Stimulated activated CD4-positive, alpha-beta T cell treated with anti-CD3 and anti-CD28 coated beads, Interleukin-1b, Interleukin-23, amount 100 ng/mL, for 4 hours (primary cell): Measurements from ENCODE around the gene BPIFA1.

ENCODE experiments used
- DNase-seq, 2 donors: peaks; one replicate each; pipeline ENCODE4 v3.0.0-alpha.2; 2020; ENCODE audit warnings: low read depth in 2 of 2

The BPIFA1 gene

DNA sequence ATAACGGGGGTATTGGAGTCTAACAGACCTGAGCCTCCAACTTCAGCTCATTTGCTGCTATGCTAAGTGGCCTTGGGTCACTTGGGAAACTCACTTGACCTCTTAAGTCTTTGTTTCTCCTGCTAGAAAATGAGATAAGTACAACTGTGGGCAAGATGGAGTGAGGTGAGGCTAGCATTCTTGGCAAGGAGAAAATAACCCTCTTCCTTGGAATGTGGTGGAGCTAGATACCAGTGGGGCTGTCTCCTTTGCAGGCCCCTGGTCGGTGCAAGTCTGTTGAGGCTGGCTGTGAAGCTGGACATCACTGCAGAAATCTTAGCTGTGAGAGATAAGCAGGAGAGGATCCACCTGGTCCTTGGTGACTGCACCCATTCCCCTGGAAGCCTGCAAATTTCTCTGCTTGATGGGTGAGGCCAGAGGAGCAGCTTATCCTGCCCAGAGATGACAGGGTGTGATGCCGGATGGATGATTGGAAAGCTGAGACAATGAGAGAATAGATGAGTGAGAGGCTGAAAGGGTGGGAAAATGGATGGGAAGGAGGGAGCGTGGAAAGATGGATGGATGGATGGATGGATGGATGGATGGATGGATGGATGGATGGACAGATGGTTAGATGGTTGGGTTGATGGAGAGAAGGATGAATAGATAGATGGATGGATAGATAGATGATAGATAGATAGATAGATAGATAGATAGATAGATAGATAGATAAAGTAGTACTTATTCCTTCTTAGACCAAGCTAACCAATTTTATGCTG, 4.4 kb downstream of the BPIFA1 start:
- DNase-seq: no peak

DNA sequence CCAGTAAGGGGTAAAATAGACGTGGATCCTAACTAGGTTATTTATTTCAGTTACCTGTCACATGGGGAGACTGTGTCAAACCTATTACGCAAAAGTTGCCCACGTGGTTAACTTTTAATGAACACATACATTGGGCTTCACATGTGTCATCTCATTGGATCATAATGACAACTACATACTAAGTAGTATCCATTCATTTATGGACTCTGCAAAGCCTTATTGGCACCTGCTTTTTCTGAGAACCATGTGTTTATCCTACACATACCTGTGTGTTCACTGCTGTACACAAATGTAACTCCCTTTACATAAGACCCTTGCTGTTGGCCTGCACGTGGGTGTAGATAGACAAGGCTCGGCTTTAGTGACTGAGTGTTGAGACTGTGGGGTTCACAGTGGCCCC, 5.1 kb downstream of the BPIFA1 start:
- no peak for DNase-seq

DNA sequence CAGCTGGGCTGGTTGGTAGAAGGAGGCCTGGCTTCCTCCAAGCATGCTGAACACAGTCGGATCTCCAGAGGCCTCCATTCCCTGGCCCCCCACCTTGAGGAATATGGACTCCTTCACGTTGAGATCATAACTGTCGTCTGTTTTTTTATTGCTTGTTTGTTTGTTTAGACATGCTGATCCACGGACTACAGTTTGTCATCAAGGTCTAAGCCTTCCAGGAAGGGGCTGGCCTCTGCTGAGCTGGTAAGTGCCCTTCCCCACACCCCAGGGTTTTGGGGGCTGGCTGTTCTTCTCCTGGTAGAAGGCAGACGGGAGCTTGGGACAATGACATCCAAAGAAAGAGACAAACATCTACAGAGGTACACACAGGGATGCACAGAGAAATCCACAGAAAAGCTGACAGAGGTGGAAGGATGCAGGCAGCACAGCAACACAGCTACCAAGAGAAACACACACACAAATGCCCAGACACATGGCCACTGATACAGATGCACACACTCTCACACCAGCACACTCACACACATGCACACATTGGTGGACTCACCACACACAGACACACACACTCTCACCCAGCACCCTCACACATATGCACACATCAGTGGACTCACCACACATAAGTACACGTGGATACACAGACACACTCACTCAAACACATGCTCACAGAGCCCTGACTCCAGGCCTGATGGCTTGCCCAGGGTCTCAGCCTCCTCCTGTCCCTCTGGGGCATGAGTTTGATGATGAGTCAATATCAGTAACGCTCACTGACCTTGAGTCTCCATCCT, 6.7 kb downstream of the BPIFA1 start:
- DNase-seq: no peak

DNA sequence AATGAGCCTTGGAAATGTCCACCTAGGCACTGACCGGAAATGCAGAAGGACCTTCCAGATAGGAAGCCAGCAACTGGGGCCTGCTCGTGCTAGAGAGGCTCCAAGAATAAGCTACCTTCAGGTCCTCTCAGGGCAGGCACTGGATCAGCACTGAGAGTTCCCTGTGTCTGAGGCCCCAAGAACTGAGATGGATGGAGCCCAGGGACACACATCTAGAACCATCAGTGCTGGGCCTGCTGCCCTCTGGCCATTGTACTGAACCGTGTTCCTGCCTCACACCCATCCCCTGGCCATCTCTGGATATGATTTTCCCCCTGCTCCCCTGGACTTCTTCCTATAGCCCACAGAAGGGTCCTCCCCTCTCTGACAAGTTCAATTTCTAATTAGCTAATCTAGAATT, 10.3 kb downstream of the BPIFA1 start:
- no peak for DNase-seq

DNA sequence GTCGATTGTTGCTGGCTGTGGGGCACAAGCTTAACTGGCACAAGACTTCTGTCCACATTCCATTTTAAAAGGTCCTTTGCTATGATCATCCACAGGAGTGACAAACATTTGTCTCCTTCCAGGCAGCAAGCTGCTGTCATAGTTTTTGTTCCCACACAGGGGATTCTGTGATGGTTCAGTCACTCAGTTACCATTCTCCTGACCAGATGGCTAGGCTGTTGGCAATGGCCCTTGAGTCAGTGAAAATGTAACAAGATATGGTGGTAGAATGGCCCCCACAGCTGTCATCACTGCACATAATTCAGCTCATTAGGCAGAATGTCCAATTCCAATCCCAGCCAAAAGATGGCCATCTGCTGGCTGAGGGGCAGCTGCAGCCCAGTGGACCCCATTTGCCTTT, 13.7 kb downstream of the BPIFA1 start:
- DNase-seq: no peak

DNA sequence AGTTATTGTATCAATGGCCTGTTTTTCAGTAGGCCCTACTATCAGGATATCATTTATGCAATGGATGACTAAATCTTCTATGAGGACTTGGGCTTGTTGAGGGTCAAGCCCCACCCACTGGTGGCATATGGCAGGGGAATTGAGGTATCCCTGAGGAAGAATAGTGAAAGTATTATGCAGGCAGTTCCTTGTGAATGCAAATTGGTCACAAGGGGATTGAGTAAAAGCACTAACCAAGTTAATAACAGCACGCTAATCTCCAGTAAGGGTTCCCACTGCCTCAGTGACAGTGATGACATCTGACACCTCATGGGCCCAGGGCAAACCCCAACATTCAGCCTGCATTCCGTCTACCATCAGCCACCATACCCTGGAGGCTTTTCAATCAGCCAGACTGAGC, 14.9 kb downstream of the BPIFA1 start:
- DNase-seq: no peak

DNA sequence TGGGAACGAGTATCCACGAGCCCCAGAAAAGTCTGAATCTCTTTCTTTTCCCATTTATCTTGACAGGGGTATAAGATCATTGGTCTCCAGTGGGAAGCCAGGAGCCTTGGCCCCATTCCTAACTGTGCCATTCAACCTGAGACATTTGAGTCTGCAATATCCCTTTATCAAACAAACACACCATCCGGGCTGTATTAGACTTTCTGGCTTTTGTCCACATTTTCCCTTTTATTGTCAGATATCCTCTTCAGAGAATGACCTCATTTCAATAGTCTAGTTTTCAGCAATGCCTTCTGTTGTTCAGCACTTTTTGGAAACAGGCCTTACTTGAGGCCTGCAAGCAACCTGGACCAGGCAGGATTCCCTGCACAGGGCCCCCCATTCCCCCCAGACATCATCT, 15.7 kb downstream of the BPIFA1 start:
- DNase-seq: no peak

DNA sequence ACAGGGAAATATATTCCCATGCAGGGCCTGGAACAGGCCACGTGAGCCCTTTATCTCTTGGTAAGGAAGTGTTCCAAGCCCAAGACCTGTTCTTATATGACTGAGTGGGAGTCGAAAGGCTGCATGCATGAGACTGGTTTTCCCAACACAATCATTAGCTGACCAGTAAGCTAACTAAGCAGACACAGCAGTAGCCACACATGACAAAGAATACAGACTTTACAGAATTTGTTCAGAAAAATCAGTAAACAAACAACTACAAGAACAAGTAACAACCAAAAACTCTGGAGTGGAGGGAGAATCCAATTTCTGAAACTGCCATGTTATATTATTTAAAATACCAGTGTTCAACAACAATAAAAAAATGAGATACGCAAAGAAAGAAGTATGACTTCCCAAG, 16.7 kb downstream of the BPIFA1 start:
- DNase-seq: no peak

DNA sequence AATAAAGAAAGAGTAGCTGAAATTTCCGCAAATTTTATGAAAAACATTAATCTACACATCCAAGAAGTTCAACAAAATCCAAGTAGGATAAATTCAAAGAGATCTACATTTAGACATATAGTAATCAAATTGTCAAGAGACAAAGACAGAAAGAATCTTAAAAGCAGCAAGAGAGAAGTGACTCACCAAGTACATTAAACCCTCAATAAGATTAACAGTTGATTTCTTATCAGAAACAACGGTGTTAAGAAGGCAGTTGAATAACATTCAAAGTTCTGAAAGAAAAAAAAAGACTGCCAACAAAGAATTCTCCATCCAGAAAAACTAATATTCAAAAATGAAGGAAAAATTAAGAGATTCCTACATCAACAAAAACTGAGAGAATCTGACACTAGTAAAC, 19.2 kb downstream of the BPIFA1 start:
- no peak for DNase-seq

DNA sequence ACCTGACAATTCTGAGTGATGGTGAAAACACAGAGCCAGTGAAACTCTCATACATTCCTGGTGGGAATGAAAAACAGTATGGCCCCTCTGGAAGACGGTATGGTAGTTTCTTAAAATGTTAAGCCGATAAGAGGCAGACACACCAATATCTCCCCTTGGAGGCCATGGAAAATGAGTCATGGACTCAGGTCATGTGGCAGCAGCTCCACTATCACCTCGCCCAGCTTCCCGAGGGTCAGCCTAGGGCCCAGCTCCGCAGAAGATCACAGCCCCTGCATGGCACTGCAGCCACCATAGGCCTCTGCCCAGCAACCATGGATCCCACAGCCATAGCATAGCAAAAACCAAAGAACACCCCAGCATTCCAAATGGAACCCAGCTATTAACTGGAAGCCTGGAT, 21.4 kb downstream of the BPIFA1 start:
- no peak for DNase-seq

DNA sequence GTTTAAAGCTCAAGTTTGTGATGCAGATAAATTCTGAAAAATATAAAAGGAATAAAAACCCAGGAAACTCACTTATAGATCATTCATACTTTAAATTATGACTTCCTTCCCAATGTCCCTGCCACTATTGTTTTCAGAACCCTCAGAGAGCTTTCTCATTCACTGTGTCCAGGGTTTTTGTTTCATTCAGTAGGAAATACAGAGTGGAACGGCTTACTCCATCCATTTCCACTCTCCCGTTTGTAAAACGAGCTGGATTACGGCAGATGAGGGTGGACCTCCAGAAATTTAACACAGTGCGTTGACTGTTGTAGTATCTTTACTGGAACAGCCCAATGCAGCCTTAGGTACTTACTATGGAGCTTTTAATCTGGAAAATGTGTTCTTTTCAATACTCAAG, 23.6 kb downstream of the BPIFA1 start:
- DNase-seq: no peak

DNA sequence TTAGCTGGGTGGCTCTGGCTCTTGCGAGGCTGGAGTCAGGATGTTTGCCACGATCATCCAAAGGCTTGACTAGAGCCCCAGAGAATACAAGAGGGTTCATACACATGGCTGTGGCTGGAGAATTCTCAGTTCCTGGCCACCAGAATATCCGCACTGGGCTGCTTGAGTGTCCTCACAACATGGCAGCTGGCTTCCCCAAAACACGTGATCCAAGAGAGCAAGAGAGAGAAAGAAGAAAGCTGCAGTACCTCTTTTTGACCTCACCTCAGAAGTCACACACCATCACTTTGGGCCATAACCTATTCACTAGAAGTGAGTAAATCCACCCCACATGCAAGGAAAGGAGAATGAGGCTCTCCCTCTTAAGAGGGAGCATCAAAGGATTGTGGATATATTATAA, 25.7 kb downstream of the BPIFA1 start:
- no peak for DNase-seq

DNA sequence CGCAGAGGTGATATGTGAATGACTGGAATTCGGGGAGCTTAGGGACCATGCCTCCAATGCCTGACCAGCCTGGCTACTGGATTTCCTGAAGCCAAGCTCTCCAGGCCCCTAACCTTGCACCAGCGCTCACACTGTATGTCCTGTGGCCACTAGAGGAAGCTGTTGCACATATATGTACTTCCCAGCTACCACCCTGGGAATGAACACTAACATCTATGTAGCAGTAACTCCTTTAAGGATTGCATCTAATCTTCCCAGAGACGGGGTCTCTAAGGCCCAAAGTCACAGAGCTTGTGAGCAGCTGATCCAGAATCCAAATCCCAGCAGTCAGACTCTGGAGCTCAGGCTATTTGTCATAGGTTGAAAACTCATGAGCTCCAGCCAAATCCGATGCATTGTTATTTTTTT, 26.9 kb downstream of the BPIFA1 start:
- DNase-seq: no peak

DNA sequence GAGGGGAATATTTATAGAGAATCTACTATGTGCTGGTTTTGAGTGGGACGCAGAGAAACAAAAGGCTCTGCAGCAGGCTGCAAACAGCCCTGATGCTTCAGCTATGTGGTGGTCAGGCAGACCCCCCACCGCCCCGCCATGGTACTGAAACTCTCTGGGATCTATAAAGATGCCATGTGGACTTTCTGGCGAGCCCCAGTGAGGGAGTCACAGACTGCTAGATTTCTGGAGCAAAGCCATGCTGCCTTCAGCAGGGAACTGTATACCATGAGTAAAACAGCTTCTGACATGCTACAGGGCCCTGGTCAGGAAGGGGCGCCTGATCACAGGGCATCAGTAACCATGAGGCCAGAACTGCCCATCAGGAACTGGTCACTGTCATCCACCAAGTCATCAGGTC, 28.0 kb downstream of the BPIFA1 start:
- DNase-seq: no peak

DNA sequence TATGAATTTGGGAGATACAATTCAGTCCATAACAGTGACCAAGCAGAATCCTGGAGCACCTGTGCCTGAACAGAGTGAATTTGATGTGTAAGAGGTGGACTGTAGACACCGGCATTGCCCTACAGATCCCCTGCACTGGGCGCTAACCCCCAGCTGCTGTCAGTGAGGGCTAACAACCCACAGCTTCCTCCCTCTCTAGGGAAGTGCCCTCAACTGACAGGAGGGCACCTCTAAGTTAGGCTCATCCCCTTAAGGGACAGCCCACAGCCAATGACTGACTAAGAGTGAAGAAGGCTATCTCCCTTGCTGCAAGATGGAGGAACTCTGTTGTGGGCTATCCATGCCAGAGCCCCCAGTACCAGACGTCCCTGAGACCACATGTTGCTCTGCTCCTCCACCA, 31.9 kb downstream of the BPIFA1 start:
- no peak for DNase-seq

DNA sequence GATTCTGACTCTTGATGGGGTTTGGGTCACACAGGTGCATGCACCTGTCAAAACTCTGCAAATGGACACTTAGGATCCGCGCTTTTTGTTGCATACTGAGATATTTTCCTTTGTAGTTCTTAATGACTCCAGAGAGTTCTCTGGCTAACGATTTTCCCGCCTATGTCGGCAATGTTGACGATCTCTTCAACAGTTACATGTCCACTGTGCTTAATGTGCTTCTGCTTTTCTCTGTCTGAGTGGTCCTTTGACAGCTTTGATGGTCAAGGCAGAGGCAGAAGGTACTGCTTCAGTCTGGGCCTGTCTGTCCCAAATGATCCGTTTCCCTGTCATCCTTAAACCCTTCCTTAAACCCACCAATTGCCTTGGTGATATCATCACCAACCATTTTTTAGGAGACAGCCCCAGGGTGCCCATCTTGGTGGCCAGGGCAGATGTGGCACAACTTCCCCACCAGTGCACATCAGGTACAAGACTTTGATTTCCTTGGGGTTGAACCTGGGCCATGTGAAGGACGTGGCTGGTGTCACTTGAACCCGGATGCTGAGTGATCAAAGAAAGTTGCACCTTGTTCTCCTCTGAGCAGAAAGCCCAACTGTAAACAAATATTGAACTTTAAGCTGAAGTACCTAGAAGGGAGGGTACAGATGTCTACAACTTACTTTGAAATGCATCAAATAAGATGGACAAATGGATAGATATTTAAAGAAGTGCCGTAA, 36.5 kb downstream of the BPIFA1 start:
- no peak for DNase-seq

DNA sequence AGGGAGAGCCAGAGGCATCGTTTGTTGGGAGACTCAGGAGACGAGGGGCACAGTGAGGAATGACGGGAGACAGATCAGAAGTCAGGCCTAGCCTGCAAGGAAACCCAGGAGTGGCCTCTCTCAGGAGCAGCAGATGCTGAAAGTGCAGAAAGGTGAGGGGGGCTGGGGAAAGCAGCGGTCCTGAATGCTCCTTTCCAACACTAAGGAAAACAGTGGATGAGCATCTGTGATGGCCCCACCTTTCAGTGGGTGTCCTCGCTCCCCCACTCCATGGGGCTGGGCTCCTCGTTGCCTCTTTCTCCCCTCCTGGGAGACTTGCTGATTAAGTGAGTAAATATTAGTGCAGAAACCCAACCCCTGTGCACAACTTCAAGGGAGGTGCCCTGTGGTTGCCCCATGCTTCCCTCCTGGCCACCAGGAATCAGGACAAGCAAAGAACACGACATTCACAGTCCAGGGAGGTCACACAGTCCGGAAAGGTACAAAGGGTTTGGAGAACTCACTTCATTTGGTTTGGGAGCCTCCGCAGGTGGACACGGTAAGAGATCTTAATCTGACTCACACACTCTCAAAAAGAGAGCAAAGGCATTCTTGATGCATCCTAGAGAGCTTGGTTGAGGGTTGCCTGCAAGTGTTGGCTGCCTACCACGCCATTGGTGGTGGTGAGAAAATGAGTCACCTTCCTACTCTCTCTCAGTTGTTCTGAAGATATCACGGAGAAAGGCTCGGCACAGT, 37.5 kb downstream of the BPIFA1 start:
- DNase-seq: no peak

DNA sequence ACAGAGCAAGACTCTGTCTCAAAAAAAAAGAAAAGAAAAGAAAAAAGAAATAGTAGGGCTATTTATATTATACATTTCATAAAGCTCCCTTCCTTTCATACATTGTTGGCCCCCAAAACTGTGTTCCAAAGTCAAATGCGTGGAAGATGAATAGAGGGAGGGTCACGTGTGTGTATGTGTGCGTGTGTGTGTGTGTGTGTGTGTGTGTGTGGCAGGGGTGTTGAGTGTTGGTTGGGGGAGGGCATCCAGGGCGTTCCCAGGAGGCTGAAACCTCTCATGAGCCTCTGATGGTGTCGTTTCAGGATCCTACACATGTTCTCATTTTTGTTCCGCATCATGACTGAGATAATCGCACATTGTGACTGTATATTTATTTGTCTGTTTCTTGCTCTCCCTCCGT, 39.4 kb downstream of the BPIFA1 start:
- DNase-seq: no peak

DNA sequence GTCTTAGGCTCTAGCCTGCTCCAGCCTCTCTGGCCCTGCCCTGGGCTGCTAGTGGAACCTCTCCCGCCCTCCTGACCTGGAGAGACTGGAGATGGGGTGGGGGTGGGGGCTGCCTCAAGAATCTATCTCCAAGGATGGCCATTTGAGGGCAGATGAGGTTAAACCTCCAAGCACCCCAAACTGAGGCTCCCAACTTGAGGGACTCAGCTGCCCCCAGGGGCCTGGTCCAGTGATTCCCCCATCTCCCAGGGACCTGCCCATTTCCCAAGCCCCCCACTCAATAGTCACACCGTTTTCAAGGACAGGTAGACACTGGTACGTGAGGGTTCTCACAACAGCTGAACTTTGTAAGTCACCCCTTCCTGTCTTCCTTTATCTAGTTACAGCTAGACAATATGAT, 40.1 kb downstream of the BPIFA1 start:
- no peak for DNase-seq

DNA sequence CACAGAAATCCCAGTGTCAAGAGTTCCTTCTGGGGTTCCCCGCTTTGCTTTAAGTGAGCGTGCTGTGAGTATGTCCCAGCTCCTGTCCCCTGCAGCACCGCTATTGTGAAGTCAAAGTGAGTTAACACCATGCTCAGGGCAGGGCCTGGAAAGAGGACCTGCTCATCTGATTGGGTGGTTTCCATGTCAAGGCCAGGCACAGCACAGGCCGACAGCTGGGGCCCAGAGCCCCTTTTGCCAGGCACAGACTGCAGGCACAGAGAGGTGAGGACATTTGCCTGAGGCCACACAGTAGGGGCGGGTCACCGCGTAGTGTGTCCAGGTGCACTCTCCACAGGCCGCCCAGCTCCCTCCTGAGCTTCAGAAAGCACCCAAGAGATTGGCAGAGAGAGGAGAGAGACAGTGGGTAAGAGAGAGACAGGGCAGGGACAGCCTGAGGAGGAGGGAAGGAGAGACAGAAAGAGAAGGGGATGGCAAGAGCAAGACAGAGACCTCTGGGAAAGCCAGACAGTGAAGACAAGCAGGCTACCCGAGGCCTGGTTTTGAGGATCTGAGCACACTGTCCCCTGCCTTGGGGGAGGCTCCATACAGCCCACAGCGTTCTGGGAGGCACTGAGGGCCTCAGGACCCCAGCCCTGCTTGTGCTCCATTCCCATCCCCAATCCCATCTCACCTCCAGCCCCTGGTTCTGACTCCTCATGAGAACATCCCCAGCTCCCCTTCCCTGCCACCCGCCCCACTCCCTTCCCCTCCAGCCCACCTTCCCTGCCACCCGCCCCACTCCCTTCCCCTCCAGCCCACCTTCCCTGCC, 40.7 kb downstream of the BPIFA1 start:
- DNase-seq: no peak
